GM12878 (cell line): ENCODE results near the gene RGL1. TPM values are rescaled to one million over a fixed set of nuclear protein-coding genes. Genes with fewer than 3 reads are reported as not detected.

Experiments used
- CREB1 ChIP-seq: IDR thresholded peaks from 2 replicates; pipeline ENCODE4 v1.6.1; 2012; ENCODE audit warnings: low read depth, mild to moderate bottlenecking, inconsistent platforms
- CREM ChIP-seq: IDR thresholded peaks from 2 replicates; pipeline ENCODE4 v1.6.1; 2014; ENCODE audit warnings: antibody characterized with exemption, low read depth
- HDAC6 ChIP-seq: fragments of 200-600 bp; sonication (generic); IDR thresholded peaks from one replicate; pipeline ENCODE4 v1.8.0; 2017; ENCODE audit warnings: antibody characterized with exemption; ENCODE audit not compliant: unreplicated experiment
- RCOR1 ChIP-seq: conservative IDR thresholded peaks from 2 replicates; pipeline ENCODE4 v1.6.1; 2012; ENCODE audit warnings: low read depth, low read length, improper control_type of control experiment
- SPI1 ChIP-seq: IDR thresholded peaks from 2 replicates; pipeline ENCODE4 v1.6.1; 2011; ENCODE audit warnings: low read depth, mild to moderate bottlenecking, low read length, moderate library complexity, borderline replicate concordance; ENCODE audit not compliant: insufficient read depth
- TCF12 ChIP-seq: IDR thresholded peaks from 2 replicates; pipeline ENCODE4 v1.6.1; 2011; ENCODE audit warnings: low read depth, mild to moderate bottlenecking, low read length
- WRNIP1 ChIP-seq: IDR thresholded peaks from 2 replicates; pipeline ENCODE4 v1.6.1; 2011; ENCODE audit warnings: low read depth, low read length, improper control_type of control experiment, borderline replicate concordance
- ZNF687 ChIP-seq: fragments of 450-650 bp; IDR thresholded peaks from 2 replicates; pipeline ENCODE4 v1.6.1; 2017; ENCODE audit warnings: mild to moderate bottlenecking, moderate library complexity
- polyA plus RNA-seq, 11 experiments: library from polyadenylated mRNA; depleted of rRNA in 4 of 11; unstranded in 6 of 11; stranded (reverse) in 5 of 11; fragments of >200 nt; fragmentation: Nextera tagmentation in 4 of 11; fragmentation: Illumina TruSeq in 1 of 11; extraction: Ambion mirVana in 4 of 11; extraction: Trizol in 1 of 11; gene quantifications; 1 replicate in 1 of 11; 2 replicates in 10 of 11; pipeline versions ENCODE4 v1.2.1 to v1.2.3, GENCODE V29; 2011 to 2016; ENCODE audit warnings: inconsistent platforms in 2 of 11, missing spikeins in 2 of 11, low read depth in 1 of 11
- total RNA-seq, 4 experiments: library from RNA; depleted of rRNA in 3 of 4; stranded (reverse); fragments of >200 nt in 3 of 4; fragmentation: Illumina TruSeq in 1 of 4; extraction: Trizol in 1 of 4; gene quantifications; 2 replicates each; pipeline versions ENCODE4 v1.2.1 to v1.2.3, GENCODE V29; 2013 to 2021
- TF ChIP-seq, protein P1 (sequence below): fragments of 450-650 bp; IDR thresholded peaks from 2 replicates; pipeline ENCODE4 v1.6.1; 2017; ENCODE audit warnings: borderline replicate concordance
- TF ChIP-seq, protein P2 (sequence below): IDR thresholded peaks from 2 replicates; pipeline ENCODE4 v1.6.1; 2012; ENCODE audit warnings: low read depth, low read length, improper control_type of control experiment

The RGL1 gene
- total and polyA plus RNA-seq, 10 of the 15 experiments (the other 5 are each of a cell fraction or from before 2014, with no cell fraction given) = 8.1 to 25.0 (median 19.0) TPM

DNA sequence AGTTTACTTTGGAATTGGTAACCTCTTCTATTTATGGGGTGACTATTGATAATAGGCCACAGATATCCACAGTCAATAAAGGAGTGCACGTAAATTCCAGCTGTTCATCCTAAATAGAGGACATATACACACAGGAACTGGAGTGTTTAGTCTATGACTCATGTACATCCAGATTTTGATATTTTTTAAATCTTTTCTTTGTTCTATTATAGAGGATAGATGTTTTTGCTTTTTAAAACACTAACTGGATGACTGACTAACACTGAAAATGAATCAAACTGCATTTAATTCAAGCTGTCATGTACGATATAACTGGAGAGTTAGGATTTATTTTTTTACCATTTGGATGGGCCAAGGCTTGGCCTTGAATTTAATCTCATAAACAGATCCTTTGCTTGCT is 45.9 kb downstream of the RGL1 start (continued):
- TF ChIP-seq CREB1 (no peak), SPI1 (no peak), TCF12 (no peak), HDAC6 (no peak), ZNF687 (no peak), RCOR1 (no peak), CREM (no peak), WRNIP1 (no peak)
- TF ChIP-seq, protein P1, sequence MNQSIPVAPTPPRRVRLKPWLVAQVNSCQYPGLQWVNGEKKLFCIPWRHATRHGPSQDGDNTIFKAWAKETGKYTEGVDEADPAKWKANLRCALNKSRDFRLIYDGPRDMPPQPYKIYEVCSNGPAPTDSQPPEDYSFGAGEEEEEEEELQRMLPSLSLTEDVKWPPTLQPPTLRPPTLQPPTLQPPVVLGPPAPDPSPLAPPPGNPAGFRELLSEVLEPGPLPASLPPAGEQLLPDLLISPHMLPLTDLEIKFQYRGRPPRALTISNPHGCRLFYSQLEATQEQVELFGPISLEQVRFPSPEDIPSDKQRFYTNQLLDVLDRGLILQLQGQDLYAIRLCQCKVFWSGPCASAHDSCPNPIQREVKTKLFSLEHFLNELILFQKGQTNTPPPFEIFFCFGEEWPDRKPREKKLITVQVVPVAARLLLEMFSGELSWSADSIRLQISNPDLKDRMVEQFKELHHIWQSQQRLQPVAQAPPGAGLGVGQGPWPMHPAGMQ = no peak
- TF ChIP-seq, protein P2, sequence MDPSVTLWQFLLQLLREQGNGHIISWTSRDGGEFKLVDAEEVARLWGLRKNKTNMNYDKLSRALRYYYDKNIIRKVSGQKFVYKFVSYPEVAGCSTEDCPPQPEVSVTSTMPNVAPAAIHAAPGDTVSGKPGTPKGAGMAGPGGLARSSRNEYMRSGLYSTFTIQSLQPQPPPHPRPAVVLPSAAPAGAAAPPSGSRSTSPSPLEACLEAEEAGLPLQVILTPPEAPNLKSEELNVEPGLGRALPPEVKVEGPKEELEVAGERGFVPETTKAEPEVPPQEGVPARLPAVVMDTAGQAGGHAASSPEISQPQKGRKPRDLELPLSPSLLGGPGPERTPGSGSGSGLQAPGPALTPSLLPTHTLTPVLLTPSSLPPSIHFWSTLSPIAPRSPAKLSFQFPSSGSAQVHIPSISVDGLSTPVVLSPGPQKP = no peak
